ENCODE measurements around the gene LDHAL6B.

Gene LDHAL6B

GRCh38 chr15:59240036-59240435 lies 33.4 kb downstream of the LDHAL6B start:
- H3K36me3 ChIP-seq (ENCODE audit: insufficient read depth) = no peaks in the 10 kb centered on the region
- no peaks in the 10 kb centered on the region for H3K4me1 ChIP-seq (ENCODE audit: low read depth, poor library complexity, severe bottlenecking)
- H4K20me1 ChIP-seq (ENCODE audit: insufficient read depth) = no peaks in the 10 kb centered on the region
- no peaks in the 10 kb centered on the region for H3K79me2 ChIP-seq (ENCODE audit: insufficient read depth, low read depth)
- H3K4me2 ChIP-seq = no peak overlapping the region
- H2AFZ ChIP-seq (ENCODE audit: low read depth) = no peak overlapping the region
- no peak overlapping the region for H3K27ac ChIP-seq
- TF ChIP-seq CTCF (conservative IDR thresholded peaks at IDR 0.05; ENCODE audit: low read depth, low read length) = no peak
- H3K4me3 ChIP-seq (IDR thresholded peaks at IDR 0.05; ENCODE audit: insufficient read depth, low read depth, low read length) = no peak overlapping the region
- H3K9ac ChIP-seq = no peak overlapping the region
- H3K27me3 ChIP-seq (ENCODE audit: insufficient read depth, low read depth) = no peaks in the 10 kb centered on the region

GRCh38 chr15:59242649-59243048 lies 36.0 kb downstream of the LDHAL6B start:
- Histone ChIP-seq H3K36me3 (ENCODE audit: insufficient read depth) (no peaks in the 10 kb centered on the region), H3K79me2 (ENCODE audit: insufficient read depth, low read depth) (no peaks in the 10 kb centered on the region), H3K27ac (no peak overlapping the region), H3K4me3 (IDR thresholded peaks at IDR 0.05; ENCODE audit: insufficient read depth, low read depth, low read length) (no peak overlapping the region), H2AFZ (ENCODE audit: low read depth) (no peak overlapping the region), H3K4me2 (no peak overlapping the region), H3K9ac (no peak overlapping the region), H3K4me1 (ENCODE audit: low read depth, poor library complexity, severe bottlenecking) (no peaks in the 10 kb centered on the region), H3K27me3 (ENCODE audit: insufficient read depth, low read depth) (no peaks in the 10 kb centered on the region), H4K20me1 (ENCODE audit: insufficient read depth) (no peaks in the 10 kb centered on the region)
- TF ChIP-seq CTCF (conservative IDR thresholded peaks at IDR 0.05; ENCODE audit: low read depth, low read length) = no peak

- Histone ChIP-seq H3K27me3 (ENCODE audit: insufficient read depth, low read depth) (no peaks in the 10 kb centered on the region), H3K36me3 (ENCODE audit: insufficient read depth) (no peaks in the 10 kb centered on the region), H3K27ac (no peak overlapping the region), H3K9ac (no peak overlapping the region), H3K4me1 (ENCODE audit: low read depth, poor library complexity, severe bottlenecking) (no peaks in the 10 kb centered on the region), H3K4me2 (no peak overlapping the region), H2AFZ (ENCODE audit: low read depth) (no peak overlapping the region), H3K79me2 (ENCODE audit: insufficient read depth, low read depth) (no peaks in the 10 kb centered on the region), H4K20me1 (ENCODE audit: insufficient read depth) (no peaks in the 10 kb centered on the region), H3K4me3 (IDR thresholded peaks at IDR 0.05; ENCODE audit: insufficient read depth, low read depth, low read length) (no peak overlapping the region)
- TF ChIP-seq CTCF (conservative IDR thresholded peaks at IDR 0.05; ENCODE audit: low read depth, low read length) = no peak
These were observed 37.0 kb downstream of the LDHAL6B start for GRCh38 chr15:59243622-59244021.

GRCh38 chr15:59244337-59244736 lies 37.7 kb downstream of the LDHAL6B start:
- Histone ChIP-seq H3K9ac (no peak overlapping the region), H3K79me2 (ENCODE audit: insufficient read depth, low read depth) (no peaks in the 10 kb centered on the region), H3K4me1 (ENCODE audit: low read depth, poor library complexity, severe bottlenecking) (no peaks in the 10 kb centered on the region), H4K20me1 (ENCODE audit: insufficient read depth) (no peaks in the 10 kb centered on the region), H3K27me3 (ENCODE audit: insufficient read depth, low read depth) (no peaks in the 10 kb centered on the region), H2AFZ (ENCODE audit: low read depth) (no peak overlapping the region), H3K4me2 (no peak overlapping the region), H3K36me3 (ENCODE audit: insufficient read depth) (no peaks in the 10 kb centered on the region), H3K27ac (no peak overlapping the region), H3K4me3 (IDR thresholded peaks at IDR 0.05; ENCODE audit: insufficient read depth, low read depth, low read length) (no peak overlapping the region)
- no peak for TF ChIP-seq CTCF (conservative IDR thresholded peaks at IDR 0.05; ENCODE audit: low read depth, low read length)

GRCh38 chr15:59245559-59245958 lies 38.9 kb downstream of the LDHAL6B start:
- no peaks in the 10 kb centered on the region for H3K36me3 ChIP-seq (ENCODE audit: insufficient read depth)
- no peak overlapping the region for H3K9ac ChIP-seq
- H3K27me3 ChIP-seq (ENCODE audit: insufficient read depth, low read depth) = no peaks in the 10 kb centered on the region
- H3K4me2 ChIP-seq = no peak overlapping the region
- no peak overlapping the region for H3K27ac ChIP-seq
- no peak overlapping the region for H2AFZ ChIP-seq (ENCODE audit: low read depth)
- H3K79me2 ChIP-seq (ENCODE audit: insufficient read depth, low read depth) = no peaks in the 10 kb centered on the region
- no peaks in the 10 kb centered on the region for H3K4me1 ChIP-seq (ENCODE audit: low read depth, poor library complexity, severe bottlenecking)
- no peak for TF ChIP-seq CTCF (conservative IDR thresholded peaks at IDR 0.05; ENCODE audit: low read depth, low read length)
- no peaks in the 10 kb centered on the region for H4K20me1 ChIP-seq (ENCODE audit: insufficient read depth)
- H3K4me3 ChIP-seq (IDR thresholded peaks at IDR 0.05; ENCODE audit: insufficient read depth, low read depth, low read length) = no peak overlapping the region
